HepG2 (cell line): ENCODE results near the gene CUL9. TPM values are rescaled to one million over a fixed set of nuclear protein-coding genes. Genes with fewer than 3 reads are reported as not detected.

ENCODE experiments used
- CCAR2 ChIP-seq: fragments of 200-400 bp; formaldehyde crosslinking; optimal IDR thresholded peaks from 2 replicates; pipeline ENCODE3; 2018; ENCODE audit warnings: low read depth, mild to moderate bottlenecking, low read length, moderate library complexity
- DMAP1 ChIP-seq: IDR thresholded peaks from 2 replicates; pipeline ENCODE4 v1.6.1; 2016
- DPF2 ChIP-seq: sonication (generic); formaldehyde crosslinking; IDR thresholded peaks from 2 replicates; pipeline ENCODE4 v1.4.0; 2020; ENCODE audit warnings: mild to moderate bottlenecking, low read depth, missing genetic modification reagents, borderline replicate concordance
- GPBP1L1 ChIP-seq: sonication (generic); formaldehyde crosslinking; IDR thresholded peaks from 2 replicates; pipeline ENCODE4 v1.5.0; 2020; ENCODE audit warnings: mild to moderate bottlenecking, missing genetic modification reagents
- HINFP ChIP-seq: sonication (generic); formaldehyde crosslinking; IDR thresholded peaks from 2 replicates; pipeline ENCODE4 v1.4.0; 2020; ENCODE audit warnings: low read depth, mild to moderate bottlenecking, missing genetic modification reagents
- HMG20A ChIP-seq: IDR thresholded peaks from 2 replicates; pipeline ENCODE4 v1.6.1; 2016; ENCODE audit warnings: borderline replicate concordance
- HNF4G ChIP-seq, 2 experiments: sonication (generic) in 1 of 2; formaldehyde crosslinking in 1 of 2; IDR thresholded peaks; 2 replicates each; pipeline versions ENCODE4 v1.4.0 to v1.6.1; 2011 to 2020; ENCODE audit warnings: borderline replicate concordance in 2 of 2, low read depth in 2 of 2, mild to moderate bottlenecking in 2 of 2, low read length in 1 of 2, missing genetic modification reagents in 1 of 2, moderate library complexity in 1 of 2
- IRX3 ChIP-seq: sonication (generic); formaldehyde crosslinking; IDR thresholded peaks from 2 replicates; pipeline ENCODE4 v1.8.1; 2023; ENCODE audit warnings: mild to moderate bottlenecking, low read depth, missing genetic modification reagents, borderline replicate concordance
- PRMT3 ChIP-seq: sonication (generic); formaldehyde crosslinking; IDR thresholded peaks from 2 replicates; pipeline ENCODE4 v1.8.1; 2022; ENCODE audit warnings: low read depth, mild to moderate bottlenecking, moderate library complexity, missing genetic modification reagents, borderline replicate concordance
- RFX5 ChIP-seq: IDR thresholded peaks from 2 replicates; pipeline ENCODE4 v1.6.1; 2011; ENCODE audit warnings: low read depth, low read length, improper control_type of control experiment
- SIN3A ChIP-seq: IDR thresholded peaks from 2 replicates; pipeline ENCODE4 v1.6.1; 2011; ENCODE audit warnings: low read depth, mild to moderate bottlenecking, control low read depth, low read length, borderline replicate concordance
- TRIM24 ChIP-seq: sonication (generic); formaldehyde crosslinking; IDR thresholded peaks from 2 replicates; pipeline ENCODE4 v1.8.0; 2022; ENCODE audit warnings: mild to moderate bottlenecking, missing genetic modification reagents
- ZNF484 ChIP-seq: sonication (generic); formaldehyde crosslinking; IDR thresholded peaks from 2 replicates; pipeline ENCODE4 v1.5.1; 2020; ENCODE audit warnings: mild to moderate bottlenecking, low read depth, missing genetic modification reagents, borderline replicate concordance
- ZNF703 ChIP-seq: sonication (generic); formaldehyde crosslinking; IDR thresholded peaks from 2 replicates; pipeline ENCODE4 v1.5.1; 2020; ENCODE audit warnings: missing genetic modification reagents, mild to moderate bottlenecking, moderate library complexity, borderline replicate concordance
- polyA plus RNA-seq, 8 experiments: library from polyadenylated mRNA; depleted of rRNA in 3 of 8; stranded (reverse) in 7 of 8; unstranded in 1 of 8; fragments of >200 nt; fragmentation: Illumina TruSeq in 4 of 8; extraction: Trizol in 4 of 8; gene quantifications; 2 replicates each; pipeline versions ENCODE4 v1.2.1 to v1.2.3, GENCODE V29; 2011 to 2016; ENCODE audit warnings: low read depth in 4 of 8, missing spikeins in 1 of 8, mixed read lengths in 1 of 8; ENCODE audit not compliant: insufficient read depth in 1 of 8
- total RNA-seq, 5 experiments: library from RNA; depleted of rRNA; stranded (reverse); fragments of >200 nt; fragmentation: Illumina TruSeq; extraction: Trizol; gene quantifications; 2 replicates each; pipeline ENCODE4 v1.2.3, GENCODE V29; 2016; ENCODE audit warnings: low read depth in 1 of 5
- TF ChIP-seq, protein P1 (sequence below): sonication (generic); formaldehyde crosslinking; IDR thresholded peaks from 2 replicates; pipeline ENCODE4 v1.5.0; 2020; ENCODE audit warnings: missing genetic modification reagents
- TF ChIP-seq, protein P2 (sequence below): sonication (generic); formaldehyde crosslinking; IDR thresholded peaks from 2 replicates; pipeline ENCODE4 v1.9.0; 2021; ENCODE audit warnings: missing genetic modification reagents, borderline replicate concordance
- TF ChIP-seq, protein P3 (sequence below): sonication (generic); formaldehyde crosslinking; conservative IDR thresholded peaks from 2 replicates; pipeline ENCODE4 v1.4.0; 2020; ENCODE audit warnings: missing genetic modification reagents

The CUL9 gene
- total and polyA plus RNA-seq, 2 of the 13 experiments (the other 11 are each of a cell fraction or from before 2014, with no cell fraction given): 11.4 to 13.7 TPM

DNA sequence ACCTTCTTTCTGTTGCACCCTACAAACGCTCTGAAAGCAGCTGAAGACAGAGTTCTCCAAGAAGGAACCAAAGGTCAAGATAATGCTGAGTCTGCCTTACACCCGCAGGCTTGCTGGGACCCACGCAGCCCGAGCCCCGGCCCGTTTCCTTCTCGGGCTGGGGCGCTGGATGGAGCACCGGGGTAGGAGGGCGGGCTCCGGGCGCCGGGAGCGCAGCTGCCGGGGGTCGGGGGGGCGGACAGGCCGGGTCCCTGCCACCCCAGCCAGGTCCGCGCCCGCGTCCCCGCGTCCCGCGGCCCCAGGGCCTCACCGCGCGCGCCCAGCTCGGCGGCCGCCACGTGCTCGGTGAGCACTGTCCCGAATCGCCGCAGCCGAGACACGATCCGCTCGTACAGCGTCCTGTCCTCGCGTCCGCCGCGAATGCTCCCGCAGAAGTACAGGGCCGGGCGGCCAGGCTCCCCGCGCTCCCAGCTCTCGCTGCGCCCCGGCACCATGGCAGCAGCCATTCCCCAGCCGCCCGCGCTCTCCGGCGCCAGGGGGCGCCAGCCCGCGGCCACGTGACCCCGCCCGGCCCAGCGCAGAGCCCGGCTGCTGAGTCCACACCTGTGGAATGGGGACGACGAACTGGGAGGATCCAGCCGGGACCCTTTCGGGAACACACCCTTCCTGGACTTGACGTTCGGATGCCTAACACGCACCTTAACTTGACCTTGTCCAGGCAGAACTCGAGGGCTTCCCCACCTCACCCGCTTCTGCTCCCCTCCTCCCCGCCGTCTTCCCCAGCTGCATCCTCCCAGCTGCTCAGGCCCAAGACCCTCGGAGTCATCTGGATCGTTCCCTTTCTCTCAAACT is 47.2 kb downstream of the CUL9 start, which contains the start of gene DNPH1 (continued):
- TF ChIP-seq, protein P1, sequence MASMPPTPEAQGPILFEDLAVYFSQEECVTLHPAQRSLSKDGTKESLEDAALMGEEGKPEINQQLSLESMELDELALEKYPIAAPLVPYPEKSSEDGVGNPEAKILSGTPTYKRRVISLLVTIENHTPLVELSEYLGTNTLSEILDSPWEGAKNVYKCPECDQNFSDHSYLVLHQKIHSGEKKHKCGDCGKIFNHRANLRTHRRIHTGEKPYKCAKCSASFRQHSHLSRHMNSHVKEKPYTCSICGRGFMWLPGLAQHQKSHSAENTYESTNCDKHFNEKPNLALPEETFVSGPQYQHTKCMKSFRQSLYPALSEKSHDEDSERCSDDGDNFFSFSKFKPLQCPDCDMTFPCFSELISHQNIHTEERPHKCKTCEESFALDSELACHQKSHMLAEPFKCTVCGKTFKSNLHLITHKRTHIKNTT (CRISPR knock-in tag): peak; percentile 82; the same call in 1 of the 2 replicates
- TF ChIP-seq CCAR2 (no peak), PRMT3 (peak; percentile 76; the same call in 1 of the 2 replicates), DPF2 (CRISPR knock-in tag) (no peak), IRX3 (CRISPR knock-in tag) (peak; percentile 95; the same call in 1 of the 2 replicates), HMG20A (CRISPR knock-in tag) (peak; percentile 36; the same call in 1 of the 2 replicates), RFX5 (no peak), SIN3A (peak; percentile 81; the same call in 1 of the 2 replicates), HINFP (CRISPR knock-in tag) (peak; percentile 66; the same call in 1 of the 2 replicates), TRIM24 (no peak), ZNF703 (CRISPR knock-in tag) (no peak), ZNF484 (CRISPR knock-in tag) (peak; percentile 59; the same call in 1 of the 2 replicates), DMAP1 (peak; percentile 95), HNF4G (IDR thresholded peaks at IDR 0.05; ENCODE audit: borderline replicate concordance, low read depth, low read length) (peak; percentile 23; the same call in 1 of the 2 replicates), HNF4G (CRISPR knock-in tag; IDR thresholded peaks at IDR 0.05; ENCODE audit: borderline replicate concordance, low read depth) (peak; percentile 41; the same call in 1 of the 2 replicates), GPBP1L1 (CRISPR knock-in tag) (no peak)
- TF ChIP-seq, protein P2, sequence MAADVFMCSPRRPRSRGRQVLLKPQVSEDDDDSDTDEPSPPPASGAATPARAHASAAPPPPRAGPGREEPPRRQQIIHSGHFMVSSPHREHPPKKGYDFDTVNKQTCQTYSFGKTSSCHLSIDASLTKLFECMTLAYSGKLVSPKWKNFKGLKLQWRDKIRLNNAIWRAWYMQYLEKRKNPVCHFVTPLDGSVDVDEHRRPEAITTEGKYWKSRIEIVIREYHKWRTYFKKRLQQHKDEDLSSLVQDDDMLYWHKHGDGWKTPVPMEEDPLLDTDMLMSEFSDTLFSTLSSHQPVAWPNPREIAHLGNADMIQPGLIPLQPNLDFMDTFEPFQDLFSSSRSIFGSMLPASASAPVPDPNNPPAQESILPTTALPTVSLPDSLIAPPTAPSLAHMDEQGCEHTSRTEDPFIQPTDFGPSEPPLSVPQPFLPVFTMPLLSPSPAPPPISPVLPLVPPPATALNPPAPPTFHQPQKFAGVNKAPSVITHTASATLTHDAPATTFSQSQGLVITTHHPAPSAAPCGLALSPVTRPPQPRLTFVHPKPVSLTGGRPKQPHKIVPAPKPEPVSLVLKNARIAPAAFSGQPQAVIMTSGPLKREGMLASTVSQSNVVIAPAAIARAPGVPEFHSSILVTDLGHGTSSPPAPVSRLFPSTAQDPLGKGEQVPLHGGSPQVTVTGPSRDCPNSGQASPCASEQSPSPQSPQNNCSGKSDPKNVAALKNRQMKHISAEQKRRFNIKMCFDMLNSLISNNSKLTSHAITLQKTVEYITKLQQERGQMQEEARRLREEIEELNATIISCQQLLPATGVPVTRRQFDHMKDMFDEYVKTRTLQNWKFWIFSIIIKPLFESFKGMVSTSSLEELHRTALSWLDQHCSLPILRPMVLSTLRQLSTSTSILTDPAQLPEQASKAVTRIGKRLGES (CRISPR knock-in tag): peak; percentile 68
- TF ChIP-seq, protein P3, sequence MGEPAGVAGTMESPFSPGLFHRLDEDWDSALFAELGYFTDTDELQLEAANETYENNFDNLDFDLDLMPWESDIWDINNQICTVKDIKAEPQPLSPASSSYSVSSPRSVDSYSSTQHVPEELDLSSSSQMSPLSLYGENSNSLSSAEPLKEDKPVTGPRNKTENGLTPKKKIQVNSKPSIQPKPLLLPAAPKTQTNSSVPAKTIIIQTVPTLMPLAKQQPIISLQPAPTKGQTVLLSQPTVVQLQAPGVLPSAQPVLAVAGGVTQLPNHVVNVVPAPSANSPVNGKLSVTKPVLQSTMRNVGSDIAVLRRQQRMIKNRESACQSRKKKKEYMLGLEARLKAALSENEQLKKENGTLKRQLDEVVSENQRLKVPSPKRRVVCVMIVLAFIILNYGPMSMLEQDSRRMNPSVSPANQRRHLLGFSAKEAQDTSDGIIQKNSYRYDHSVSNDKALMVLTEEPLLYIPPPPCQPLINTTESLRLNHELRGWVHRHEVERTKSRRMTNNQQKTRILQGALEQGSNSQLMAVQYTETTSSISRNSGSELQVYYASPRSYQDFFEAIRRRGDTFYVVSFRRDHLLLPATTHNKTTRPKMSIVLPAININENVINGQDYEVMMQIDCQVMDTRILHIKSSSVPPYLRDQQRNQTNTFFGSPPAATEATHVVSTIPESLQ (CRISPR knock-in tag): 0 out of 2 replicates have a peak, but pooled peaks have one; percentile 78
